GM23338 (cell line): ENCODE data around the gene EP300. TPM values are rescaled to one million over a fixed set of nuclear protein-coding genes. Genes with fewer than 3 reads are reported as not detected.

Experiments
- ATAC-seq: fragments of 200-7000 bp; cut with Tn5 transposase; 3 replicates; pipeline ENCODE4 v1.9.1; 2020
- DNase-seq: peaks from one replicate; pipeline ENCODE4 v3.0.0-alpha.2; 2015; ENCODE audit warnings: low spot score
- H2AFZ ChIP-seq: fragments of 200-600 bp; sonication (generic); 2 replicates; pipeline ENCODE4 v1.8.0; 2016; ENCODE audit warnings: antibody characterized with exemption, mild to moderate bottlenecking, moderate library complexity
- H3F3A ChIP-seq: fragments of 200-600 bp; sonication (generic); replicated peaks from 2 replicates; pipeline ENCODE4 v1.8.0; 2017; ENCODE audit warnings: antibody characterized with exemption, mixed run types, low read depth
- H3K27ac ChIP-seq: fragments of 200-600 bp; sonication (generic); 2 replicates; pipeline ENCODE4 v1.6.1; 2016; ENCODE audit warnings: low read depth
- H3K27me3 ChIP-seq: fragments of 200-600 bp; sonication (generic); 2 replicates; pipeline ENCODE4 v1.8.0; 2016; ENCODE audit warnings: mild to moderate bottlenecking, mixed run types, moderate library complexity; ENCODE audit not compliant: insufficient read depth
- H3K36me3 ChIP-seq: fragments of 200-600 bp; sonication (generic); 2 replicates; pipeline ENCODE4 v1.8.0; 2016; ENCODE audit warnings: mild to moderate bottlenecking; ENCODE audit not compliant: insufficient read depth
- H3K4me1 ChIP-seq: fragments of 200-600 bp; sonication (generic); 2 replicates; pipeline ENCODE4 v1.8.0; 2016; ENCODE audit warnings: mild to moderate bottlenecking, moderate library complexity; ENCODE audit not compliant: insufficient read depth
- H3K4me2 ChIP-seq: fragments of 200-600 bp; sonication (generic); 2 replicates; pipeline ENCODE4 v1.7.1; 2017; ENCODE audit warnings: mixed run types
- H3K4me3 ChIP-seq: fragments of 200-600 bp; sonication (generic); 2 replicates; pipeline ENCODE4 v1.6.1; 2016; ENCODE audit warnings: mixed run types
- H3K79me2 ChIP-seq: fragments of 200-600 bp; sonication (generic); replicated peaks from 2 replicates; pipeline ENCODE4 v1.8.0; 2017; ENCODE audit warnings: mild to moderate bottlenecking; ENCODE audit not compliant: insufficient read depth
- H3K9me2 ChIP-seq: fragments of 200-600 bp; sonication (generic); 2 replicates; pipeline ENCODE4 v1.8.0; 2017; ENCODE audit not compliant: insufficient read depth
- H4K20me1 ChIP-seq: fragments of 200-600 bp; sonication (generic); replicated peaks from 2 replicates; pipeline ENCODE4 v1.8.0; 2017; ENCODE audit warnings: mild to moderate bottlenecking; ENCODE audit not compliant: insufficient read depth
- H3K27ac Mint-ChIP-seq: 2 replicates; pipeline ENCODE4 v1.8.0; 2020; ENCODE audit warnings: inconsistent platforms, mild to moderate bottlenecking, moderate library complexity, mixed read lengths
- H3K27me3 Mint-ChIP-seq: 3 replicates; pipeline ENCODE4 v1.8.0; 2022; ENCODE audit warnings: low read depth, mild to moderate bottlenecking, moderate library complexity, mixed read lengths, inconsistent platforms; ENCODE audit not compliant: insufficient read depth, poor library complexity
- H3K36me3 Mint-ChIP-seq: 3 replicates; pipeline ENCODE4 v1.8.0; 2021; ENCODE audit warnings: low read depth, mild to moderate bottlenecking, inconsistent platforms, moderate library complexity, mixed read lengths
- H3K4me1 Mint-ChIP-seq: 3 replicates; pipeline ENCODE4 v1.8.0; 2020; ENCODE audit warnings: mild to moderate bottlenecking, inconsistent platforms, mixed read lengths
- H3K4me3 Mint-ChIP-seq: 3 replicates; pipeline ENCODE4 v1.8.0; 2021; ENCODE audit warnings: moderate library complexity, mild to moderate bottlenecking, inconsistent platforms, mixed read lengths
- H3K9me3 Mint-ChIP-seq: 3 replicates; pipeline ENCODE4 v1.8.0; 2020; ENCODE audit warnings: moderate library complexity, mild to moderate bottlenecking, inconsistent platforms, mixed read lengths
- CREB1 ChIP-seq: fragments of 250-450 bp; sonication (Bioruptor Pico); IDR thresholded peaks from 2 replicates; pipeline ENCODE4 v1.5.0; 2020; ENCODE audit warnings: low read depth, mild to moderate bottlenecking, moderate library complexity
- CTCF ChIP-seq, 2 experiments: fragments of 200-600 bp in 1 of 2; sonication (generic) in 1 of 2; conservative IDR thresholded peaks; 2 replicates each; pipeline versions ENCODE4 v1.5.1 to v1.6.1; 2016 to 2017; ENCODE audit warnings: antibody characterized with exemption in 2 of 2, low read depth in 2 of 2, mild to moderate bottlenecking in 2 of 2, moderate library complexity in 1 of 2
- EZH2 ChIP-seq: fragments of 200-600 bp; sonication (generic); IDR thresholded peaks from one replicate; pipeline ENCODE4 v1.8.0; 2017; ENCODE audit warnings: antibody characterized with exemption, mild to moderate bottlenecking, low read depth; ENCODE audit not compliant: unreplicated experiment
- EZH2phosphoT487 ChIP-seq: fragments of 200-600 bp; sonication (generic); IDR thresholded peaks from one replicate; pipeline ENCODE4 v1.8.1; 2018; ENCODE audit warnings: antibody characterized with exemption; ENCODE audit not compliant: unreplicated experiment
- JUNB ChIP-seq: IDR thresholded peaks from one replicate; pipeline ENCODE4 v1.6.1; 2016; ENCODE audit warnings: antibody characterized with exemption; ENCODE audit not compliant: unreplicated experiment
- NANOG ChIP-seq: IDR thresholded peaks from 2 replicates; pipeline ENCODE4 v1.6.1; 2016; ENCODE audit warnings: antibody characterized with exemption, borderline replicate concordance
- POLR2AphosphoS5 ChIP-seq: IDR thresholded peaks from 2 replicates; pipeline ENCODE4 v1.6.1; 2016; ENCODE audit warnings: antibody characterized with exemption, low read depth
- STAT1 ChIP-seq: IDR thresholded peaks from one replicate; pipeline ENCODE4 v1.6.1; 2016; ENCODE audit warnings: antibody characterized with exemption; ENCODE audit not compliant: unreplicated experiment
- ZNF114 ChIP-seq: fragments of 250-450 bp; sonication (Bioruptor Pico); IDR thresholded peaks from 2 replicates; pipeline ENCODE4 v1.5.0; 2020; ENCODE audit warnings: mild to moderate bottlenecking, moderate library complexity
- ZNF331 ChIP-seq: fragments of 250-450 bp; sonication (Bioruptor Pico); IDR thresholded peaks from 2 replicates; pipeline ENCODE4 v1.5.0; 2020; ENCODE audit warnings: low read depth, mild to moderate bottlenecking, moderate library complexity
- ZNF462 ChIP-seq: fragments of 250-450 bp; sonication (Bioruptor Pico); IDR thresholded peaks from 2 replicates; pipeline ENCODE4 v1.5.0; 2020; ENCODE audit warnings: mild to moderate bottlenecking, moderate library complexity
- polyA plus RNA-seq: library from polyadenylated mRNA; unstranded; fragments of >200 nt; fragmentation: Nextera tagmentation; extraction: Ambion mirVana; gene quantifications from 2 replicates; pipeline ENCODE4 v1.2.1, GENCODE V29; 2016
- total RNA-seq: library from RNA; depleted of rRNA; stranded (reverse); fragments of >200 nt; shearing (Covaris generic); gene quantifications from 2 replicates; pipeline ENCODE4 v1.2.3, GENCODE V29; 2014
- TF ChIP-seq, protein P1 (sequence below): IDR thresholded peaks from one replicate; pipeline ENCODE4 v1.6.1; 2018; ENCODE audit warnings: antibody characterized with exemption; ENCODE audit not compliant: unreplicated experiment
- TF ChIP-seq, protein P2 (sequence below): IDR thresholded peaks from 2 replicates; pipeline ENCODE4 v1.6.1; 2016; ENCODE audit warnings: antibody characterized with exemption

The EP300 gene
- total and polyA plus RNA-seq, 2 experiments from 2014 or later = 40.7 to 129 TPM

DNA sequence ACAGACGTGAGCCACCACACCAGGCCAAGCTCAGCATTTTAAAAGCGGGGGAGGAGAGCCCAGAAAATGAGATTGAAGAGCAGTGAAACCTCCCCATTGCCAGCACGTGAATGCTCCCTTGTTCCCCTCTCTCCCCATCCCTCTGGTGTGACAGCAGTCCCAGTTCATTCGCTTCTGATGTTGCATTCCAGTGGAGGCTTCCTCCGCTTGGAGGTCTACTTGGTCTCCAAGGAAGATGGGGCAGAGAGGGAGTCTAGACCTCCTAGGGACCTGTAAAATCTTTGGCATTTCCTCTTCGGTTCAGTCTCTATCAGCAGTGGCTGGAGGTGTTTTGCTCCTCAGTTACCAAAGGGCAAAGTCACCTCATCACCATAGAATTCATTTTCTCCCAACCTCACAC lies 30.2 kb upstream of the EP300 start:
- H2AFZ ChIP-seq = peak overlapping the region; percentile 57; the same call in 1 of the 2 replicates
- H3K9me2 ChIP-seq = no peaks in the 10 kb centered on the region; the same call in 1 of the 2 replicates
- H3K36me3 Mint-ChIP-seq = no peaks in the 10 kb centered on the region
- no peaks in the 10 kb centered on the region for H4K20me1 ChIP-seq
- no peaks in the 10 kb centered on the region; the same call in 1 of the 2 replicates for H3K4me1 ChIP-seq
- no peak overlapping the region for H3K4me3 ChIP-seq
- no peaks in the 10 kb centered on the region for H3K27me3 ChIP-seq
- peaks cover 2% of the 10 kb centered on the region for H3K27me3 Mint-ChIP-seq
- no peaks in the 10 kb centered on the region for H3F3A ChIP-seq
- no peaks in the 10 kb centered on the region for H3K9me3 Mint-ChIP-seq
- TF ChIP-seq ZNF331 (CRISPR knock-in tag) = no peak
- no peak for TF ChIP-seq EZH2
- no peak for TF ChIP-seq STAT1
- TF ChIP-seq NANOG = no peak
- TF ChIP-seq, protein P1, sequence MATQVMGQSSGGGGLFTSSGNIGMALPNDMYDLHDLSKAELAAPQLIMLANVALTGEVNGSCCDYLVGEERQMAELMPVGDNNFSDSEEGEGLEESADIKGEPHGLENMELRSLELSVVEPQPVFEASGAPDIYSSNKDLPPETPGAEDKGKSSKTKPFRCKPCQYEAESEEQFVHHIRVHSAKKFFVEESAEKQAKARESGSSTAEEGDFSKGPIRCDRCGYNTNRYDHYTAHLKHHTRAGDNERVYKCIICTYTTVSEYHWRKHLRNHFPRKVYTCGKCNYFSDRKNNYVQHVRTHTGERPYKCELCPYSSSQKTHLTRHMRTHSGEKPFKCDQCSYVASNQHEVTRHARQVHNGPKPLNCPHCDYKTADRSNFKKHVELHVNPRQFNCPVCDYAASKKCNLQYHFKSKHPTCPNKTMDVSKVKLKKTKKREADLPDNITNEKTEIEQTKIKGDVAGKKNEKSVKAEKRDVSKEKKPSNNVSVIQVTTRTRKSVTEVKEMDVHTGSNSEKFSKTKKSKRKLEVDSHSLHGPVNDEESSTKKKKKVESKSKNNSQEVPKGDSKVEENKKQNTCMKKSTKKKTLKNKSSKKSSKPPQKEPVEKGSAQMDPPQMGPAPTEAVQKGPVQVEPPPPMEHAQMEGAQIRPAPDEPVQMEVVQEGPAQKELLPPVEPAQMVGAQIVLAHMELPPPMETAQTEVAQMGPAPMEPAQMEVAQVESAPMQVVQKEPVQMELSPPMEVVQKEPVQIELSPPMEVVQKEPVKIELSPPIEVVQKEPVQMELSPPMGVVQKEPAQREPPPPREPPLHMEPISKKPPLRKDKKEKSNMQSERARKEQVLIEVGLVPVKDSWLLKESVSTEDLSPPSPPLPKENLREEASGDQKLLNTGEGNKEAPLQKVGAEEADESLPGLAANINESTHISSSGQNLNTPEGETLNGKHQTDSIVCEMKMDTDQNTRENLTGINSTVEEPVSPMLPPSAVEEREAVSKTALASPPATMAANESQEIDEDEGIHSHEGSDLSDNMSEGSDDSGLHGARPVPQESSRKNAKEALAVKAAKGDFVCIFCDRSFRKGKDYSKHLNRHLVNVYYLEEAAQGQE = no peak
- TF ChIP-seq CTCF (conservative IDR thresholded peaks at IDR 0.05; ENCODE audit: low read depth in 2 of 2) = no peak
- no peak for TF ChIP-seq ZNF462 (CRISPR knock-in tag)
- no peak for TF ChIP-seq CREB1 (CRISPR knock-in tag)
- TF ChIP-seq JUNB = no peak
- TF ChIP-seq ZNF114 (CRISPR knock-in tag) = no peak
- TF ChIP-seq, protein P2, sequence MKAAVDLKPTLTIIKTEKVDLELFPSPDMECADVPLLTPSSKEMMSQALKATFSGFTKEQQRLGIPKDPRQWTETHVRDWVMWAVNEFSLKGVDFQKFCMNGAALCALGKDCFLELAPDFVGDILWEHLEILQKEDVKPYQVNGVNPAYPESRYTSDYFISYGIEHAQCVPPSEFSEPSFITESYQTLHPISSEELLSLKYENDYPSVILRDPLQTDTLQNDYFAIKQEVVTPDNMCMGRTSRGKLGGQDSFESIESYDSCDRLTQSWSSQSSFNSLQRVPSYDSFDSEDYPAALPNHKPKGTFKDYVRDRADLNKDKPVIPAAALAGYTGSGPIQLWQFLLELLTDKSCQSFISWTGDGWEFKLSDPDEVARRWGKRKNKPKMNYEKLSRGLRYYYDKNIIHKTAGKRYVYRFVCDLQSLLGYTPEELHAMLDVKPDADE = no peak
- no peak for TF ChIP-seq POLR2AphosphoS5
- TF ChIP-seq EZH2phosphoT487 = no peak
- H3K4me2 ChIP-seq = 0 out of 2 replicates have a peak overlapping the region, but pooled peaks have one; percentile 8
- H3K36me3 ChIP-seq = no peaks in the 10 kb centered on the region
- no peak overlapping the region; the same call in 2 of the 3 replicates for H3K4me3 Mint-ChIP-seq
- DNase-seq (peak; percentile 22), ATAC-seq (peak; percentile 48)
- peaks cover 17% of the 10 kb centered on the region for H3K4me1 Mint-ChIP-seq
- no peak overlapping the region for H3K27ac ChIP-seq
- H3K27ac Mint-ChIP-seq = 0 out of 2 replicates have a peak overlapping the region, but pooled peaks have one; percentile 3
- no peaks in the 10 kb centered on the region for H3K79me2 ChIP-seq
